ENCODE measurements around the gene MAP7D1.

MAP7D1 gene

GRCh38 chr1:36128905-36129206 is 27.1 kb upstream of the MAP7D1 start:
- Histone ChIP-seq H3K27me3 (ENCODE audit: insufficient read depth, low read length) (peaks cover 27% of the 10 kb centered on the region), H3K9me3 (ENCODE audit: insufficient read depth, low read depth, low read length) (no peaks in the 10 kb centered on the region), H3K36me3 (ENCODE audit: insufficient read depth, low read length) (no peaks in the 10 kb centered on the region), H3K4me1 (ENCODE audit: insufficient read depth, low read length) (no peaks in the 10 kb centered on the region), H3K9ac (ENCODE audit: low read depth, low read length) (no peak overlapping the region), H3K27ac (ENCODE audit: low read depth, low read length) (no peak overlapping the region), H3K4me3 (ENCODE audit: low read length) (no peak overlapping the region)
- 91% methylated on average over 3 of the region's 3 CpGs for WGBS

- peaks cover 4% of the 10 kb centered on the region; the same call in 1 of the 2 replicates for H3K36me3 ChIP-seq (ENCODE audit: insufficient read depth, low read length)
- H3K9ac ChIP-seq (ENCODE audit: low read depth, low read length), result no peak overlapping the region
- peaks cover 4% of the 10 kb centered on the region; the same call in 1 of the 2 replicates for H3K4me1 ChIP-seq (ENCODE audit: insufficient read depth, low read length)
- no peaks in the 10 kb centered on the region for H3K27me3 ChIP-seq (ENCODE audit: insufficient read depth, low read length)
- H3K9me3 ChIP-seq (ENCODE audit: insufficient read depth, low read depth, low read length), result no peaks in the 10 kb centered on the region
- H3K27ac ChIP-seq (ENCODE audit: low read depth, low read length), result no peak overlapping the region
- no peak overlapping the region for H3K4me3 ChIP-seq (ENCODE audit: low read length)
- 87% methylated on average over 3 of the region's 3 CpGs for WGBS
Observed at GRCh38 chr1:36132029-36132428, 23.9 kb upstream of the MAP7D1 start.

GRCh38 chr1:36133484-36133883 is 22.5 kb upstream of the MAP7D1 start:
- Histone ChIP-seq H3K4me3 (ENCODE audit: low read length) (no peak overlapping the region), H3K36me3 (ENCODE audit: insufficient read depth, low read length) (peaks cover 18% of the 10 kb centered on the region), H3K4me1 (ENCODE audit: insufficient read depth, low read length) (peaks cover 4% of the 10 kb centered on the region; the same call in 1 of the 2 replicates), H3K27me3 (ENCODE audit: insufficient read depth, low read length) (no peaks in the 10 kb centered on the region), H3K27ac (ENCODE audit: low read depth, low read length) (no peak overlapping the region), H3K9me3 (ENCODE audit: insufficient read depth, low read depth, low read length) (no peaks in the 10 kb centered on the region), H3K9ac (ENCODE audit: low read depth, low read length) (no peak overlapping the region)
- WGBS, result 94% methylated on average over 3 of the region's 3 CpGs

GRCh38 chr1:36134031-36134430 is 21.9 kb upstream of the MAP7D1 start:
- Histone ChIP-seq H3K36me3 (ENCODE audit: insufficient read depth, low read length) (peaks cover 20% of the 10 kb centered on the region), H3K4me1 (ENCODE audit: insufficient read depth, low read length) (peaks cover 4% of the 10 kb centered on the region; the same call in 1 of the 2 replicates), H3K4me3 (ENCODE audit: low read length) (no peak overlapping the region), H3K9ac (ENCODE audit: low read depth, low read length) (no peak overlapping the region), H3K27ac (ENCODE audit: low read depth, low read length) (no peak overlapping the region), H3K27me3 (ENCODE audit: insufficient read depth, low read length) (no peaks in the 10 kb centered on the region), H3K9me3 (ENCODE audit: insufficient read depth, low read depth, low read length) (no peaks in the 10 kb centered on the region)
- 57% methylated on average over 6 of the region's 6 CpGs for WGBS

GRCh38 chr1:36134505-36135329 is 21.2 kb upstream of the MAP7D1 start:
- H3K9ac ChIP-seq (ENCODE audit: low read depth, low read length), result no peak overlapping the region
- no peak overlapping the region for H3K4me3 ChIP-seq (ENCODE audit: low read length)
- peaks cover 4% of the 10 kb centered on the region; the same call in 1 of the 2 replicates for H3K4me1 ChIP-seq (ENCODE audit: insufficient read depth, low read length)
- no peaks in the 10 kb centered on the region for H3K9me3 ChIP-seq (ENCODE audit: insufficient read depth, low read depth, low read length)
- H3K27me3 ChIP-seq (ENCODE audit: insufficient read depth, low read length), result no peaks in the 10 kb centered on the region
- 65% methylated on average over 7 of the region's 7 CpGs for WGBS
- H3K36me3 ChIP-seq (ENCODE audit: insufficient read depth, low read length), result peaks cover 23% of the 10 kb centered on the region
- no peak overlapping the region for H3K27ac ChIP-seq (ENCODE audit: low read depth, low read length)

- Histone ChIP-seq H3K4me1 (ENCODE audit: insufficient read depth, low read length) (peaks cover 4% of the 10 kb centered on the region; the same call in 1 of the 2 replicates), H3K36me3 (ENCODE audit: insufficient read depth, low read length) (peaks cover 25% of the 10 kb centered on the region), H3K4me3 (ENCODE audit: low read length) (no peak overlapping the region), H3K9me3 (ENCODE audit: insufficient read depth, low read depth, low read length) (no peaks in the 10 kb centered on the region), H3K27me3 (ENCODE audit: insufficient read depth, low read length) (no peaks in the 10 kb centered on the region), H3K27ac (ENCODE audit: low read depth, low read length) (no peak overlapping the region), H3K9ac (ENCODE audit: low read depth, low read length) (no peak overlapping the region)
- 84% methylated on average over 6 of the region's 6 CpGs for whole genome bisulfite sequencing
Observed at GRCh38 chr1:36135330-36135667, 20.7 kb upstream of the MAP7D1 start.

GRCh38 chr1:36135796-36136195 is 20.2 kb upstream of the MAP7D1 start:
- H3K9me3 ChIP-seq (ENCODE audit: insufficient read depth, low read depth, low read length), result no peaks in the 10 kb centered on the region
- no peak overlapping the region for H3K4me3 ChIP-seq (ENCODE audit: low read length)
- peaks cover 4% of the 10 kb centered on the region; the same call in 1 of the 2 replicates for H3K4me1 ChIP-seq (ENCODE audit: insufficient read depth, low read length)
- H3K9ac ChIP-seq (ENCODE audit: low read depth, low read length), result no peak overlapping the region
- H3K27ac ChIP-seq (ENCODE audit: low read depth, low read length), result no peak overlapping the region
- H3K36me3 ChIP-seq (ENCODE audit: insufficient read depth, low read length), result peaks cover 25% of the 10 kb centered on the region
- no peaks in the 10 kb centered on the region for H3K27me3 ChIP-seq (ENCODE audit: insufficient read depth, low read length)

GRCh38 chr1:36136535-36136934 is 19.4 kb upstream of the MAP7D1 start:
- no peak overlapping the region for H3K4me3 ChIP-seq (ENCODE audit: low read length)
- H3K9me3 ChIP-seq (ENCODE audit: insufficient read depth, low read depth, low read length), result no peaks in the 10 kb centered on the region
- no peak overlapping the region for H3K9ac ChIP-seq (ENCODE audit: low read depth, low read length)
- H3K27ac ChIP-seq (ENCODE audit: low read depth, low read length), result no peak overlapping the region
- no peaks in the 10 kb centered on the region for H3K27me3 ChIP-seq (ENCODE audit: insufficient read depth, low read length)
- WGBS, result 93% methylated on average over 1 of the region's 1 CpG
- H3K36me3 ChIP-seq (ENCODE audit: insufficient read depth, low read length), result peaks cover 25% of the 10 kb centered on the region
- peaks cover 4% of the 10 kb centered on the region; the same call in 1 of the 2 replicates for H3K4me1 ChIP-seq (ENCODE audit: insufficient read depth, low read length)

- H3K4me1 ChIP-seq (ENCODE audit: insufficient read depth, low read length), result peaks cover 4% of the 10 kb centered on the region; the same call in 1 of the 2 replicates
- 76% methylated on average over 5 of the region's 5 CpGs for WGBS
- no peaks in the 10 kb centered on the region for H3K27me3 ChIP-seq (ENCODE audit: insufficient read depth, low read length)
- H3K36me3 ChIP-seq (ENCODE audit: insufficient read depth, low read length), result peaks cover 25% of the 10 kb centered on the region
- H3K4me3 ChIP-seq (ENCODE audit: low read length), result no peak overlapping the region
- no peak overlapping the region for H3K9ac ChIP-seq (ENCODE audit: low read depth, low read length)
- no peak overlapping the region for H3K27ac ChIP-seq (ENCODE audit: low read depth, low read length)
- no peaks in the 10 kb centered on the region for H3K9me3 ChIP-seq (ENCODE audit: insufficient read depth, low read depth, low read length)
Observed at GRCh38 chr1:36137226-36137625, 18.7 kb upstream of the MAP7D1 start.

GRCh38 chr1:36137776-36138175 is 18.2 kb upstream of the MAP7D1 start:
- Histone ChIP-seq H3K4me1 (ENCODE audit: insufficient read depth, low read length) (peaks cover 4% of the 10 kb centered on the region; the same call in 1 of the 2 replicates), H3K27me3 (ENCODE audit: insufficient read depth, low read length) (no peaks in the 10 kb centered on the region), H3K9ac (ENCODE audit: low read depth, low read length) (no peak overlapping the region), H3K27ac (ENCODE audit: low read depth, low read length) (no peak overlapping the region), H3K4me3 (ENCODE audit: low read length) (no peak overlapping the region), H3K9me3 (ENCODE audit: insufficient read depth, low read depth, low read length) (no peaks in the 10 kb centered on the region), H3K36me3 (ENCODE audit: insufficient read depth, low read length) (peaks cover 25% of the 10 kb centered on the region)
- WGBS, result 96% methylated on average over 2 of the region's 3 CpGs

- no peaks in the 10 kb centered on the region for H3K27me3 ChIP-seq (ENCODE audit: insufficient read depth, low read length)
- H3K36me3 ChIP-seq (ENCODE audit: insufficient read depth, low read length), result peaks cover 25% of the 10 kb centered on the region
- no peaks in the 10 kb centered on the region for H3K9me3 ChIP-seq (ENCODE audit: insufficient read depth, low read depth, low read length)
- H3K9ac ChIP-seq (ENCODE audit: low read depth, low read length), result no peak overlapping the region
- WGBS, result 95% methylated on average over 5 of the region's 5 CpGs
- no peak overlapping the region for H3K4me3 ChIP-seq (ENCODE audit: low read length)
- peaks cover under 1% of the 10 kb centered on the region; the same call in 1 of the 2 replicates for H3K4me1 ChIP-seq (ENCODE audit: insufficient read depth, low read length)
- H3K27ac ChIP-seq (ENCODE audit: low read depth, low read length), result no peak overlapping the region
Observed at GRCh38 chr1:36139521-36139920, 16.4 kb upstream of the MAP7D1 start.

Data from HUES64 (cell line).